Measurements from ENCODE around the gene PDS5A.

DNA sequence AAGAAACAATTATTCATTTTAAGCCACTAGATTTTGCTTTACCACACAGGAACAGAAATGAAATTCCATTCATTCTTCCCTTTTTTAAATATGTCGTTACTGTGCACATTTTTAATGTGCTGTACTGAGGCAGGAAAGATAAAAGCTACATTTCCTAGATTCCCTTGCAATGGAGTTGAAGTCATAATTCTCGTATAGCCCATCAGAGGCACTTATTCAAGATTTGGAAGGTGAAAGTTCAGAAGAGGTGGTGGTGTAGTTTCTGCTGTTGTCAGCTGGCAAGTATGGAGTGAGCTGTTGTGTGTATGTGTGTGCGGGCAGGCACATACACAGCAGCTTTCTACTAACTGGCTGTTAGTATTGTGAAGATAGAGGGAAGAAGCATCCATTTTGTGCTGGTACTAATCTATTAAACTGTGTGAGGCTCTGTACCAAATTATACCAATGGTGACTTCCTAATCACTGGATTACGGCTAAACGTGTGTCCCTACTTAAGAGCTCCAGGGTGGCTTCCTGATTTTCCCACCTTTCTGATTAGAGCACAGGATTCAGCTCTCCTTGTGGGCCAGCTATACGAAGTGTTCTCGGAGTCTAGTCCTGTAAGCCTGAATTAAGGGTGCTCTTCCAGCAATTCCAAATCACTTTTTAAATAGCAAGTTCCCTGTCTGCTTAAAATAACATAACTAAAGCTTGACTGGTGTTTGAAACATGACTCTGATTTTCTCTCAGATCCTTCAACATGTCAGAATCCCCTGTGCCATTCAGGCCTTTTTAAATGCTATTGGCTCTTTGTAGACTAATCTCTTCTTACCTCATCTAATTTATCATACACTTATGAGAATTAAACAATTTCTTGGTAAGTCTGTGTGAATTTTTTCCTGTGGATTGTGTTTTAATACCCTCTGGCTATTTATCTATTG lies 43.8 kb downstream of the PDS5A start:
- TF ChIP-seq, protein P1, sequence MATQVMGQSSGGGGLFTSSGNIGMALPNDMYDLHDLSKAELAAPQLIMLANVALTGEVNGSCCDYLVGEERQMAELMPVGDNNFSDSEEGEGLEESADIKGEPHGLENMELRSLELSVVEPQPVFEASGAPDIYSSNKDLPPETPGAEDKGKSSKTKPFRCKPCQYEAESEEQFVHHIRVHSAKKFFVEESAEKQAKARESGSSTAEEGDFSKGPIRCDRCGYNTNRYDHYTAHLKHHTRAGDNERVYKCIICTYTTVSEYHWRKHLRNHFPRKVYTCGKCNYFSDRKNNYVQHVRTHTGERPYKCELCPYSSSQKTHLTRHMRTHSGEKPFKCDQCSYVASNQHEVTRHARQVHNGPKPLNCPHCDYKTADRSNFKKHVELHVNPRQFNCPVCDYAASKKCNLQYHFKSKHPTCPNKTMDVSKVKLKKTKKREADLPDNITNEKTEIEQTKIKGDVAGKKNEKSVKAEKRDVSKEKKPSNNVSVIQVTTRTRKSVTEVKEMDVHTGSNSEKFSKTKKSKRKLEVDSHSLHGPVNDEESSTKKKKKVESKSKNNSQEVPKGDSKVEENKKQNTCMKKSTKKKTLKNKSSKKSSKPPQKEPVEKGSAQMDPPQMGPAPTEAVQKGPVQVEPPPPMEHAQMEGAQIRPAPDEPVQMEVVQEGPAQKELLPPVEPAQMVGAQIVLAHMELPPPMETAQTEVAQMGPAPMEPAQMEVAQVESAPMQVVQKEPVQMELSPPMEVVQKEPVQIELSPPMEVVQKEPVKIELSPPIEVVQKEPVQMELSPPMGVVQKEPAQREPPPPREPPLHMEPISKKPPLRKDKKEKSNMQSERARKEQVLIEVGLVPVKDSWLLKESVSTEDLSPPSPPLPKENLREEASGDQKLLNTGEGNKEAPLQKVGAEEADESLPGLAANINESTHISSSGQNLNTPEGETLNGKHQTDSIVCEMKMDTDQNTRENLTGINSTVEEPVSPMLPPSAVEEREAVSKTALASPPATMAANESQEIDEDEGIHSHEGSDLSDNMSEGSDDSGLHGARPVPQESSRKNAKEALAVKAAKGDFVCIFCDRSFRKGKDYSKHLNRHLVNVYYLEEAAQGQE (tag by site-specific recombination; IDR thresholded peaks at IDR 0.05): no peak
- TF ChIP-seq, protein P2, sequence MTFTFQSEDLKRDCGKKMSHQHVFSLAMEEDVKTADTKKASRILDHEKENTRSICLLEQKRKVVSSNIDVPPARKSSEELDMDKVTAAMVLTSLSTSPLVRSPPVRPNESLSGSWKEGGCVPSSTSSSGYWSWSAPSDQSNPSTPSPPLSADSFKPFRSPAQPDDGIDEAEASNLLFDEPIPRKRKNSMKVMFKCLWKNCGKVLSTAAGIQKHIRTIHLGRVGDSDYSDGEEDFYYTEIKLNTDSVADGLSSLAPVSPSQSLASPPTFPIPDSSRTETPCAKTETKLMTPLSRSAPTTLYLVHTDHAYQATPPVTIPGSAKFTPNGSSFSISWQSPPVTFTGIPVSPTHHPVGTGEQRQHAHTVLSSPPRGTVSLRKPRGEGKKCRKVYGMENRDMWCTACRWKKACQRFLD (tag by site-specific recombination; IDR thresholded peaks at IDR 0.05): no peak
- TF ChIP-seq WT1 (tag by site-specific recombination; IDR thresholded peaks at IDR 0.05): no peak
- TF ChIP-seq ZNF707 (tag by site-specific recombination; IDR thresholded peaks at IDR 0.05): no peak
- TF ChIP-seq, protein P3, sequence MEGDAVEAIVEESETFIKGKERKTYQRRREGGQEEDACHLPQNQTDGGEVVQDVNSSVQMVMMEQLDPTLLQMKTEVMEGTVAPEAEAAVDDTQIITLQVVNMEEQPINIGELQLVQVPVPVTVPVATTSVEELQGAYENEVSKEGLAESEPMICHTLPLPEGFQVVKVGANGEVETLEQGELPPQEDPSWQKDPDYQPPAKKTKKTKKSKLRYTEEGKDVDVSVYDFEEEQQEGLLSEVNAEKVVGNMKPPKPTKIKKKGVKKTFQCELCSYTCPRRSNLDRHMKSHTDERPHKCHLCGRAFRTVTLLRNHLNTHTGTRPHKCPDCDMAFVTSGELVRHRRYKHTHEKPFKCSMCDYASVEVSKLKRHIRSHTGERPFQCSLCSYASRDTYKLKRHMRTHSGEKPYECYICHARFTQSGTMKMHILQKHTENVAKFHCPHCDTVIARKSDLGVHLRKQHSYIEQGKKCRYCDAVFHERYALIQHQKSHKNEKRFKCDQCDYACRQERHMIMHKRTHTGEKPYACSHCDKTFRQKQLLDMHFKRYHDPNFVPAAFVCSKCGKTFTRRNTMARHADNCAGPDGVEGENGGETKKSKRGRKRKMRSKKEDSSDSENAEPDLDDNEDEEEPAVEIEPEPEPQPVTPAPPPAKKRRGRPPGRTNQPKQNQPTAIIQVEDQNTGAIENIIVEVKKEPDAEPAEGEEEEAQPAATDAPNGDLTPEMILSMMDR (tag by site-specific recombination; IDR thresholded peaks at IDR 0.05): no peak
- no peak for TF ChIP-seq ZNF530 (tag by site-specific recombination; IDR thresholded peaks at IDR 0.05; ENCODE audit: low read depth)
- TF ChIP-seq, protein P4, sequence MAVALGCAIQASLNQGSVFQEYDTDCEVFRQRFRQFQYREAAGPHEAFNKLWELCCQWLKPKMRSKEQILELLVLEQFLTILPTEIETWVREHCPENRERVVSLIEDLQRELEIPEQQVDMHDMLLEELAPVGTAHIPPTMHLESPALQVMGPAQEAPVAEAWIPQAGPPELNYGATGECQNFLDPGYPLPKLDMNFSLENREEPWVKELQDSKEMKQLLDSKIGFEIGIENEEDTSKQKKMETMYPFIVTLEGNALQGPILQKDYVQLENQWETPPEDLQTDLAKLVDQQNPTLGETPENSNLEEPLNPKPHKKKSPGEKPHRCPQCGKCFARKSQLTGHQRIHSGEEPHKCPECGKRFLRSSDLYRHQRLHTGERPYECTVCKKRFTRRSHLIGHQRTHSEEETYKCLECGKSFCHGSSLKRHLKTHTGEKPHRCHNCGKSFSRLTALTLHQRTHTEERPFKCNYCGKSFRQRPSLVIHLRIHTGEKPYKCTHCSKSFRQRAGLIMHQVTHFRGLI (tag by site-specific recombination; IDR thresholded peaks at IDR 0.05): no peak
- TF ChIP-seq ZNF211 (tag by site-specific recombination; IDR thresholded peaks at IDR 0.05; ENCODE audit: low read depth): no peak
